GM13977 (cell line): ENCODE results near the gene CDH4.

Experiments used
- DNase-seq: peaks from one replicate; pipeline ENCODE4 v3.0.0; 2012; ENCODE audit warnings: low spot score
- in situ Hi-C: fragments of 300-500 bp; cut with MboI; formaldehyde crosslinking; loops from one replicate; pipeline ENCODE4 v1.12.0; 2022; ENCODE audit warnings: low sequenced_read_pairs, low pct_unique_long_range_greater_than_20kb, mixed read lengths, inconsistent platforms; ENCODE audit not compliant: unreplicated experiment
- TF ChIP-seq, protein P1 (sequence below): IDR thresholded peaks from 2 replicates; pipeline ENCODE4 v1.5.1; 2012; ENCODE audit warnings: mild to moderate bottlenecking, control low read depth; ENCODE audit not compliant: insufficient read depth; ENCODE audit errors: extremely low read depth, missing control alignments

The CDH4 gene

DNA sequence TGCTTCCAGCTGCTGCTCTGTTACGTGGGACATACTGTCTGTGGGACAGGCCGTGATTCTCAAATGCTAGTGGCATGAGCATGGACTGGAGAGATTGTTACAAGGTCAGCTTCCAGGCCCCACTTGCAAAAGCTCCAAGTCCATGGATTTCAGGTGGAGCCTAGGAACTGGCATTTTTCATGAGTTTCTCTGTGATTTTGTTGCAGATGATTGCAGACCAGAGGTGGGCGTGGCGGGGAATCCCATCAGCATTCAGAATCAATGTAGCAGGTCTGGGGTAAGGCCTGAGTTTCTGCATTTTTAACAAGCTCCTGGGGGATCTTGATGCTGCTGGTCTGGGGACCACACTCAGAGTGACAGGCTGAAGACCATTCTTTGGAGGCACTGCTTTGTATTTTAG lies 2.4 kb upstream of the CDH4 start:
- DNase-seq = no peak
- in situ Hi-C loops = no loop called here

DNA sequence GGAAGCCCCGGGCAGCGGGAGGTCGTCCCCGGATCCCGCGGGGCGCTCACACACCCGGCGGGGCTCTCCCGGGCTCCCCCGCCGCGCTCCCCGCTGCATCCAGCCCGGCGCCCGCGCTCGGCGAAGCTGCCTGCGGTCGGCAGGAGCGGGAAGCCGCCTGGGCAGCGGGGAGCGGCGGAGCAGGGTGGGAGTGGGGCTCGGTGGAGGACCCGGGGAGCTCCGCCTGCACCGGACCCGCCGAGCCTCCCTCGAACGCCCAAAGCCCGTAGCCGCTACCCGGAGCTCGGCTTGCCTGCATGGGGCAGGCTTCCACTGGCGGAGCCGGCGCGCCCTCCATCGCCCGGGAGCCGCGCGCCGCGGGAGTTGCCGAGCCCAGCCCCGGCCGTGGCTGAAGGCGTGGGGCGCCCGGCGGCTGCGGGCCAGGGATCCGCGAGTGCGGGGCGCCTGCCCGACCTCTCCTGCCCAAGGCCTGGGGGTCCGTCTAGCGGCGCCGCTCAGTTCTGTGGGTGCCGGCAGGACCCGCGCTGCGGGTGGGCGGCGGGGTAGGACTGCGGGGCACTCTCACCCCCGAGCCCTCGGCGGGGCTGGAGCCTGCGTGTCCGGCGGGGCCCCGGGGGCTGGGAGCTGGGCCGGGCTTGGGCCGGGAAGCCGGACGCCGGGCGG lies 671 bp downstream of the CDH4 start:
- DNase-seq = no peak
- TF ChIP-seq, protein P1, sequence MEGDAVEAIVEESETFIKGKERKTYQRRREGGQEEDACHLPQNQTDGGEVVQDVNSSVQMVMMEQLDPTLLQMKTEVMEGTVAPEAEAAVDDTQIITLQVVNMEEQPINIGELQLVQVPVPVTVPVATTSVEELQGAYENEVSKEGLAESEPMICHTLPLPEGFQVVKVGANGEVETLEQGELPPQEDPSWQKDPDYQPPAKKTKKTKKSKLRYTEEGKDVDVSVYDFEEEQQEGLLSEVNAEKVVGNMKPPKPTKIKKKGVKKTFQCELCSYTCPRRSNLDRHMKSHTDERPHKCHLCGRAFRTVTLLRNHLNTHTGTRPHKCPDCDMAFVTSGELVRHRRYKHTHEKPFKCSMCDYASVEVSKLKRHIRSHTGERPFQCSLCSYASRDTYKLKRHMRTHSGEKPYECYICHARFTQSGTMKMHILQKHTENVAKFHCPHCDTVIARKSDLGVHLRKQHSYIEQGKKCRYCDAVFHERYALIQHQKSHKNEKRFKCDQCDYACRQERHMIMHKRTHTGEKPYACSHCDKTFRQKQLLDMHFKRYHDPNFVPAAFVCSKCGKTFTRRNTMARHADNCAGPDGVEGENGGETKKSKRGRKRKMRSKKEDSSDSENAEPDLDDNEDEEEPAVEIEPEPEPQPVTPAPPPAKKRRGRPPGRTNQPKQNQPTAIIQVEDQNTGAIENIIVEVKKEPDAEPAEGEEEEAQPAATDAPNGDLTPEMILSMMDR = no peak
- in situ Hi-C loops = no loop called here

More for the DNA sequence above, 2.4 kb upstream of the CDH4 start:
- TF ChIP-seq, protein P1 = no peak

DNA sequence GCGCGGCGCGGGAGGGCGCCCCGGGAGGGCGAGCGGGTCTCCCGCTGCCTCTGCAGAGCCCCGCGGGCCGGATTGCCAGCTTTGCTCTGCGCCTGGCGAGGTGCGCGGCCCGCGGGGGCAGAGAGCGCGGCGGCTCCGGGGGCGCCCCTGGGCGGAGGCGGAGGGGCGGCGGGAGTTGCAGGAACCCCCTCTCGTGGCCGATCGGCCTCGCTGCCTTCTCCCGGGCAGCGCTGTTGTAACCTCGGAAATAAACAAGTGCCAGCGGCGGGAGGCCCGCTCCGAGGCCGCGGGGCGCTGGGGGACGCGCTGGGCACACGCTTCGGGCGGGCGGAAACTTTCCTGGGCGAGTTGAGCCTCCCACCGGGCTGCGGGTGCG lies 1.2 kb downstream of the CDH4 start:
- TF ChIP-seq, protein P1 = no peak
- DNase-seq = no peak
- in situ Hi-C loops = no loop called here

DNA sequence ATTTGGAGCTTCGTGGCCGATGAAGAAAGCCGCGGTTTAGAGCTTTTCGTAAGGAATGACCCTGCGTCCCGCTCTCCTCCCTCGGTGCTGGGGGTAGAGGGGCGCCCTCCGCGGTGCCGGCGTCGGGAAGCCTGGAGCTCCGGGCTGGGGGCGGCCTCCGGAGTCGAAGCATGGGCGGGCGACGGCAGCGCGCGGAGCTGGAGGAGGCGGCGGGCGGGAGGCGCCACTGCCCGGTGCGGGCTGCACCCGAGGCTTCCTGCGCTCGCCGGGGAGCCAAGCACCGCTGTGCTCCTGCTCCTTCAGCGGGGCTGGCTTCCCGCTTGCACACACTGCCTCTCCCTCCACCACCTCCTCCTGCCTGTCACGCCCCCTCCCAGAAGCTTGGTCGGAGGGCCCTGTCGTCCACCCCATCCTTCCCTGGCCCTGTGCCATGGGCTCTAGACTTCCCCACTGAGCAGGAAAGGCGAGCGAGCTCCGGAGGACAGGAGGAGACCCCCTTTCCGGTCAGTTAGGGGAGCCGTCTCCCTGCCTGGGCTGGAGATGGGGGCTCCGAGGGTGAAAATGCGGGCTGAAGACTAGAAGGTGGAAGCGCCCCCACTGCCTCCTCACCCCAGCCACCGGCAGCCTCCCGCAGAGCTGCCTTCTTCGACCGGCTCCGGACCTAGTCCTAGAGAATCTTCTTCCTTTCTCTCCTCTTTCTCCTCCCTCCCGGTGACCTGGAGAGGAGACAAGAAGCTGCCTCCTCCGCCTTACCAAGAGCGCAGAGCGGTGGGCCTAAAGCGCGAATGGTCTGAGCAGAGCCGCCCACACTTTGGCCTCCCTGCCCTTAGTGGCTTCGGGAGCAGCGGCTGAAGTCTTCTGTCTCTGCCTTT lies 1.8 kb downstream of the CDH4 start:
- in situ Hi-C loops = no loop called here
- DNase-seq = no peak
- TF ChIP-seq, protein P1 = no peak

- in situ Hi-C loops = no loop called here
- TF ChIP-seq, protein P1 = no peak
- no peak for DNase-seq
Observed at GRCh38 chr20:61254881-61255626, 3.0 kb downstream of the CDH4 start.

DNA sequence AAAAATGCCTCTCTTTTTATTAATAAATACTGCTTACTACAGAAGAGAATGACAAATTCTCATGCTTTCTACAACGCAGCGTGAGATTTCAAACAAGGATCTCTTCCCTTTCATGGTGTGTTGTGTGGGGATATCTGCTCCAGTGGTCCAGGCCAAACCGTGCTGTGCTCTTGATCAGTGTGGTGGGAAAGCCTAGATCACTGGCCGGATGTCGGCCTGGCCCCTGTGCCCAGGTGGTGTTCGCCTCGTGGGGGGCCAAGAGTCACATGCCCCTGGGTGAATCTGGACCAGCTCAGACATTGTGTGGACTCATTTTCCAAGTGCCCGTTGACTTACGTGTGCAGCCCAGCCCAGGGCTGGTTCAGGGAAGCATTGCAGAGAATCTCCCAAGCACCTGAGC lies 4.3 kb downstream of the CDH4 start:
- in situ Hi-C loops = no loop called here
- no peak for DNase-seq
- TF ChIP-seq, protein P1 = no peak
